K562 (cell line): ENCODE measurements around the gene CHST12. TPM values are rescaled to one million over a fixed set of nuclear protein-coding genes. Genes with fewer than 3 reads are reported as not detected.

Source experiments
- ATAC-seq: fragments of 200-7000 bp; cut with Tn5 transposase; 3 replicates; pipeline ENCODE4 v1.9.1; 2020; ENCODE audit warnings: moderate library complexity
- BruUV-seq: library from RNA; stranded (reverse); fragments of 400-500 nt; replicated peaks from 2 replicates; lab custom pipeline; 2021; lab: Mats Ljungman, UMichigan
- CTCF ChIA-PET: fragments of 300-600 bp; formaldehyde crosslinking; extraction: SDS; loops from one replicate; lab custom pipeline; 2021; ENCODE audit warnings: low intra/inter-chr PET ratio; lab: Yijun Ruan, JAX
- POLR2A ChIA-PET: fragments of 300-600, 350-650 bp; sonication (Branson Sonifier 250); formaldehyde crosslinking; extraction: SDS; loops from one replicate; lab custom pipeline; 2021; ENCODE audit warnings: antibody characterized with exemption, inconsistent platforms; lab: Yijun Ruan, JAX
- DNase-seq, 4 experiments: peaks; one replicate each; pipeline versions ENCODE4 v3.0.0 to v3.0.0-alpha.2; 2011 to 2018; ENCODE audit warnings: low spot score in 3 of 4, mixed read lengths in 3 of 4; ENCODE audit errors: extremely low read depth in 1 of 4
- FAIRE-seq: peaks from 2 replicates; lab custom pipeline; 2011; peaks lifted over from hg19 to GRCh38; lab: Jason Lieb, UNC
- H2AFZ ChIP-seq: 2 replicates; pipeline ENCODE4 v1.6.0; 2011; ENCODE audit warnings: low read depth, low read length, control low read depth, inconsistent platforms
- H3K27ac ChIP-seq: fragments of 200-600 bp; 3 replicates; pipeline ENCODE4 v1.8.0; 2011; ENCODE audit warnings: low read depth, mild to moderate bottlenecking, control low read depth, inconsistent platforms, low read length, moderate library complexity, mixed read lengths; ENCODE audit errors: extremely low read depth
- H3K27me3 ChIP-seq, 2 experiments: fragments of 300-600 bp in 1 of 2; 2 replicates in 1 of 2; 3 replicates in 1 of 2; pipeline versions ENCODE4 v1.6.0 to v1.8.0; 2011; ENCODE audit warnings: inconsistent platforms in 2 of 2, low read length in 2 of 2, mild to moderate bottlenecking in 1 of 2, mixed read lengths in 1 of 2, moderate library complexity in 1 of 2; ENCODE audit not compliant: control insufficient read depth in 2 of 2, insufficient read depth in 2 of 2
- H3K36me3 ChIP-seq: fragments of 300-600 bp; 3 replicates; pipeline ENCODE4 v1.8.0; 2011; ENCODE audit warnings: mild to moderate bottlenecking, low read length, inconsistent platforms; ENCODE audit not compliant: control insufficient read depth, insufficient read depth
- H3K4me1 ChIP-seq, 2 experiments: fragments of 200-600 bp in 1 of 2; replicated peaks in 1 of 2; 2 replicates in 1 of 2; 3 replicates in 1 of 2; pipeline versions ENCODE4 v1.5.1 to v1.8.0; 2011; ENCODE audit warnings: inconsistent platforms in 2 of 2, low read length in 2 of 2, mild to moderate bottlenecking in 1 of 2, mixed read lengths in 1 of 2, moderate library complexity in 1 of 2; ENCODE audit not compliant: control insufficient read depth in 2 of 2, insufficient read depth in 2 of 2
- H3K4me2 ChIP-seq: 2 replicates; pipeline ENCODE4 v1.6.1; 2011; ENCODE audit warnings: low read length, control low read depth, inconsistent platforms, mixed read lengths; ENCODE audit not compliant: insufficient read depth
- H3K4me3 ChIP-seq: fragments of 200-600 bp; sonication (generic), shearing (Covaris generic); 2 replicates; pipeline ENCODE4 v1.5.1; 2016; ENCODE audit warnings: control low read depth, inconsistent platforms
- H3K79me2 ChIP-seq: fragments of 200-600 bp; 3 replicates; pipeline ENCODE4 v1.8.0; 2011; ENCODE audit warnings: low read length, inconsistent platforms; ENCODE audit not compliant: control insufficient read depth, insufficient read depth
- H3K9ac ChIP-seq, 2 experiments: 2 replicates each; pipeline versions ENCODE4 v1.6.0 to v1.6.1; 2011; ENCODE audit warnings: low read depth in 2 of 2, low read length in 2 of 2, control low read depth in 1 of 2, inconsistent platforms in 1 of 2, mild to moderate bottlenecking in 1 of 2, mixed read lengths in 1 of 2; ENCODE audit not compliant: insufficient read depth in 1 of 2
- H3K9me1 ChIP-seq: one replicate; pipeline ENCODE4 v1.6.0; 2011; ENCODE audit warnings: inconsistent platforms, mild to moderate bottlenecking, low read length, moderate library complexity; ENCODE audit not compliant: control insufficient read depth, insufficient read depth
- H3K9me3 ChIP-seq: replicated peaks from 2 replicates; pipeline ENCODE4 v1.5.1; 2011; ENCODE audit warnings: low read depth, low read length, inconsistent platforms; ENCODE audit not compliant: control insufficient read depth, insufficient read depth
- H4K20me1 ChIP-seq: replicated peaks from 2 replicates; pipeline ENCODE4 v1.6.1; 2011; ENCODE audit warnings: low read length, inconsistent platforms, mixed read lengths; ENCODE audit not compliant: control insufficient read depth, insufficient read depth
- CBFB ChIP-seq: sonication (generic); formaldehyde crosslinking; IDR thresholded peaks from 2 replicates; pipeline ENCODE4 v1.4.0; 2020; ENCODE audit warnings: mild to moderate bottlenecking, missing genetic modification reagents
- ELF4 ChIP-seq: fragments of 450-650 bp; formaldehyde crosslinking; IDR thresholded peaks from 2 replicates; pipeline ENCODE4 v1.4.0; 2022; ENCODE audit warnings: missing genetic modification characterization
- FOXM1 ChIP-seq, 2 experiments: fragments of 450-650 bp in 1 of 2; sonication (generic) in 1 of 2; formaldehyde crosslinking in 1 of 2; IDR thresholded peaks; 2 replicates each; pipeline versions ENCODE4 v1.6.1 to v1.9.0; 2017 to 2022; ENCODE audit warnings: low read depth in 2 of 2, mild to moderate bottlenecking in 2 of 2, missing genetic modification reagents in 1 of 2, moderate library complexity in 1 of 2
- NFIC ChIP-seq: fragments of 450-650 bp; IDR thresholded peaks from 2 replicates; pipeline ENCODE4 v1.6.1; 2017; ENCODE audit warnings: mild to moderate bottlenecking, inconsistent platforms
- NFYB ChIP-seq: IDR thresholded peaks from 2 replicates; pipeline ENCODE4 v1.6.1; 2011; ENCODE audit warnings: mild to moderate bottlenecking, moderate library complexity; ENCODE audit not compliant: insufficient read length; ENCODE audit errors: extremely low read depth
- SMARCC2 ChIP-seq: fragments of 450-650 bp; IDR thresholded peaks from 2 replicates; pipeline ENCODE4 v1.6.1; 2017; ENCODE audit warnings: antibody characterized with exemption, moderate library complexity, mild to moderate bottlenecking, low read depth
- TSC22D4 ChIP-seq: fragments of 450-650 bp; IDR thresholded peaks from 2 replicates; pipeline ENCODE4 v1.6.1; 2016; ENCODE audit warnings: missing genetic modification characterization, missing biosample characterization, control low read depth
- WHSC1 ChIP-seq: IDR thresholded peaks from one replicate; pipeline ENCODE4 v1.6.1; 2012; ENCODE audit warnings: low read length, control low read depth, inconsistent platforms
- YBX1 ChIP-seq: fragments of 450-650 bp; IDR thresholded peaks from 2 replicates; pipeline ENCODE4 v1.7.1; 2016; ENCODE audit warnings: mild to moderate bottlenecking
- ZBED1 ChIP-seq: IDR thresholded peaks from 2 replicates; pipeline ENCODE4 v1.6.1; 2014
- ZNF143 ChIP-seq: sonication (generic); formaldehyde crosslinking; IDR thresholded peaks from 2 replicates; pipeline ENCODE4 v1.9.0; 2022; ENCODE audit warnings: mild to moderate bottlenecking, missing genetic modification reagents
- ZNF224 ChIP-seq: sonication (generic); formaldehyde crosslinking; IDR thresholded peaks from 2 replicates; pipeline ENCODE4 v1.8.0; 2022; ENCODE audit warnings: mild to moderate bottlenecking, missing genetic modification reagents
- ZNF24 ChIP-seq: fragments of 450-650 bp; IDR thresholded peaks from 2 replicates; pipeline ENCODE4 v1.6.1; 2016
- ZNF263 ChIP-seq: sonication (generic); formaldehyde crosslinking; IDR thresholded peaks from 2 replicates; pipeline ENCODE4 v1.8.0; 2022; ENCODE audit warnings: mild to moderate bottlenecking, missing genetic modification reagents, borderline replicate concordance
- WGBS: fragments of 100-300 bp; shearing (Covaris generic); methylation state at CpG from one replicate; pipeline ENCODE4 v1.1.6; 2016; ENCODE audit warnings: low coverage, mixed read lengths; ENCODE audit not compliant: insufficient coverage; ENCODE audit errors: missing lambda C conversion rate; 5-methylcytosine and 5-hydroxymethylcytosine counted together
- in situ Hi-C: fragments of 300-500 bp; cut with MboI; formaldehyde crosslinking; loops from 4 replicates; pipeline ENCODE4 v1.15.0; 2018; ENCODE audit warnings: inconsistent platforms, mixed read lengths
- intact Hi-C: fragments of 100-400 bp; cut with micrococcal nuclease; formaldehyde crosslinking; loops from 2 replicates; pipeline ENCODE4 v1.14.2; 2022
- polyA plus RNA-seq, 8 experiments: library from polyadenylated mRNA; depleted of rRNA in 4 of 8; stranded (reverse) in 5 of 8; unstranded in 3 of 8; fragments of >200 nt; fragmentation: Nextera tagmentation in 2 of 8; fragmentation: Illumina TruSeq in 1 of 8; extraction: Ambion mirVana in 2 of 8; extraction: Trizol in 1 of 8; gene quantifications; 2 replicates each; pipeline versions ENCODE4 v1.2.1 to v1.2.3, GENCODE V29; 2011 to 2014; ENCODE audit warnings: inconsistent platforms in 1 of 8, missing spikeins in 1 of 8
- total RNA-seq, 7 experiments: library from RNA; depleted of rRNA in 6 of 7; stranded (reverse); fragments of >200 nt in 6 of 7; fragmentation: Illumina TruSeq in 2 of 7; extraction: Trizol in 2 of 7; gene quantifications; 2 replicates each; pipeline versions ENCODE4 v1.2.1 to v1.2.3, GENCODE V29; 2011 to 2021; ENCODE audit warnings: low replicate concordance in 1 of 7

The CHST12 gene
- total and polyA plus RNA-seq, 9 of the 15 experiments (the other 6 are each of a cell fraction or from before 2014, with no cell fraction given) = 0.18 to 19.8 (median 3.6) TPM

DNA sequence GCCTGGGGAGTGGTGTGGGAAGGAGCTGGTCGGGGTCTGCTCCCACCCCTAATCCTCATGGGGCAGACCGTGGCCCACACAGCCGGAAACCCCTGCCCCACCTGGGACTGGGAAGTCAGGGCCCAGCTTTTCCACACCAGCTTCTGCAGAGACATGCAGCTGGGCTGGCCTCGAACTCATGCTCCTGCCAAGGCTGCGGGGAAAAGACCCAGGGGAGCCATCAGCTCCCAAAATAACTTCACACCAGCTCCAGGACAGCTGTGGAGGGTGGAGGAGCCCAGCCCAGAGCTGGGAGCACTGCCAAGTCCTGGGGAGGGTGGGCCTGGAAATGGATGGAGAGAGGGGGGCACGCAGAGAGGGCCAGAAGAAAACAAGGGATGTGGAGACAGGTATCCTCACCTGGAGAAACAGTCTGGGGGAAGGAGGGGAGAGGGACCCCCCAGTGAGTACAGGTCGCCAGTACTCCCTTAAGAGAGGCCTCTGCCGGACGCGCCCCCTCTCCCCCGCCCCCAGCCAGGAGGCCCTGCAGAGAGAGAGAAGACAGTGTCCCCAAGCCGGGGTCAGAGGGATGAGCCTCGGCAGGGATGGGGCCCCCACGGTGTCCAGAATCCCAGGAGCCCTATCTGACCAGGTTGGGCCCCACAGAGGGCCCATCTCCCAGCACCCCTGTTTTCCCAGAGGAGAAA is 84.3 kb downstream of the CHST12 start:
- Histone ChIP-seq H3K4me1 (peaks cover 0 to 16% of the 10 kb centered on the region in 2 experiments; a peak in 2 of 5 replicates), H2AFZ (no peak overlapping the region), H3K36me3 (no peaks in the 10 kb centered on the region), H3K4me2 (no peak overlapping the region), H3K9me1 (no peaks in the 10 kb centered on the region), H4K20me1 (no peaks in the 10 kb centered on the region), H3K4me3 (no peak overlapping the region), H3K9ac (no peak overlapping the region; a peak in 1 of 4 replicates), H3K79me2 (no peaks in the 10 kb centered on the region), H3K27ac (no peak overlapping the region), H3K9me3 (peaks cover 4% of the 10 kb centered on the region; the same call in 1 of the 2 replicates), H3K27me3 (peaks cover 2% of the 10 kb centered on the region in 2 experiments; a peak in 2 of 5 replicates)
- in situ Hi-C loops (no loop called here), intact Hi-C loops (no loop called here)
- BruUV-seq = no TSS peak
- FAIRE-seq = no peak
- ChIA-PET CTCF (no interaction called here), POLR2A (interaction anchor here (0.7 kb wide), 1 partner anchor 66 kb away, joined by 3 read pairs; no protein-coding TSS in a partner anchor)
- ATAC-seq = no peak
- DNase-seq = no peak
- TF ChIP-seq NFIC (0 out of 2 replicates have a peak, but pooled peaks have one; percentile 9), ZNF263 (CRISPR knock-in tag) (peak; percentile 72), ZBED1 (no peak)
- 6% methylated on average over 11 of the region's 14 CpGs for WGBS

DNA sequence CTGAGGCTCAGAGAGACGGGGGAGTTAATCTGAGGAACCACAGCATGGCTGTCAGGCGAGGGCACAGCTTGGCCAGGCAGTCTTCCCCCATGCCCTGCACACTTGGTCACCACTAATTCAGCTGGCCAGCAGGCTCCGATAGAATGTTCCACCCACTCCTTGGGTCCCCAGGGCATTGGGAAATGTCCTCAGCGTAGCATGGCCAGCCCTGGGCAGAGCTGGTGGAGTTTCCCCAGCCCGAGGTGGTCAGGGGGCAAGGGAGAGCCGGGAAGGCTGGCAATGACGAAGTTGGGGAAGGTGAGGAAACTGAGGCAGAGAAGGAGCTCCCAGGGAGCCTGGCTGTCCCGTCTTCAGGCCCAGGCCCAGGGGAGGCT is 84.8 kb downstream of the CHST12 start:
- intact Hi-C loops (no loop called here), in situ Hi-C loops (no loop called here)
- no peak overlapping the region for H3K27ac ChIP-seq
- 8% methylated on average over 8 of the region's 8 CpGs for WGBS
- no peak overlapping the region for H3K4me2 ChIP-seq
- H3K36me3 ChIP-seq = no peaks in the 10 kb centered on the region
- ATAC-seq = no peak
- BruUV-seq = no TSS peak
- H3K9ac ChIP-seq = no peak overlapping the region; a peak in 1 of 4 replicates
- H3K27me3 ChIP-seq = peaks cover 0 to 2% of the 10 kb centered on the region in 2 experiments; a peak in 1 of 5 replicates
- FAIRE-seq = no peak
- H2AFZ ChIP-seq = no peak overlapping the region
- DNase-seq = no peak
- peaks cover 0 to 21% of the 10 kb centered on the region in 2 experiments; a peak in 2 of 5 replicates for H3K4me1 ChIP-seq
- H3K79me2 ChIP-seq = no peaks in the 10 kb centered on the region
- no peaks in the 10 kb centered on the region for H3K9me3 ChIP-seq
- no peaks in the 10 kb centered on the region for H4K20me1 ChIP-seq
- no peak overlapping the region for H3K4me3 ChIP-seq
- TF ChIP-seq TSC22D4 (tag) (no peak), ZNF143 (CRISPR knock-in tag) (no peak), WHSC1 (no peak), CBFB (CRISPR knock-in tag) (no peak), SMARCC2 (no peak), NFYB (no peak), ZNF24 (no peak), YBX1 (no peak), ELF4 (CRISPR knock-in tag) (no peak), FOXM1 (IDR thresholded peaks at IDR 0.05; ENCODE audit: low read depth) (no peak), FOXM1 (CRISPR knock-in tag; IDR thresholded peaks at IDR 0.05; ENCODE audit: low read depth) (no peak), ZNF224 (CRISPR knock-in tag) (no peak)
- ChIA-PET CTCF (no interaction called here), POLR2A (interaction anchor here (0.6 to 0.7 kb wide), 4 partner anchors 8 to 706 kb away, joined by 3 read pairs; no protein-coding TSS in a partner anchor)
- no peaks in the 10 kb centered on the region for H3K9me1 ChIP-seq
